Heart left ventricle (tissue), 13 donors: ENCODE results near the gene LAMC3.

ENCODE experiments used
- CTCF ChIP-seq, 12 donors: fragments of 200-600 bp; sonication (generic) in 4 of 12; IDR thresholded peaks; one replicate each; pipeline versions ENCODE4 v1.5.0 to v1.8.0; 2018 to 2022; ENCODE audit warnings: antibody characterized with exemption in 12 of 12, mild to moderate bottlenecking in 5 of 12
- POLR2A ChIP-seq, 2 donors: fragments of 450-650 bp; IDR thresholded peaks; one replicate each; pipeline ENCODE4 v1.6.1; 2017; ENCODE audit warnings: antibody characterized with exemption in 2 of 2, mild to moderate bottlenecking in 2 of 2, moderate library complexity in 2 of 2
- donor health status: ischemic (EF 13 %, LVEDD 7.1; RV severe dilation, severe dysfunction).
- donor health status: DM: no; HTN: yes; CAD: no.
- donor health status: DM: no; HTN: no; CAD: no.
- donor health status: ischemic (EF 25% LVEDD 6.9; RV normal size, moderate dysfunction).
- donor health status: ischemic (EF 25% LVEDD 5.7; RV mildly dilated, moderate dysfunction).
- donor health status: ischemic (EF 35%, LVEDD 5.7; RV mildly dilated, moderate dysfunction).
- donor health status: nonischemic (EF 11% LVEDD 7.7; RV severe dilation, severe dysfunction).
- donor health status: DM: yes; HTN: yes; CAD: no.
- donor health status: PGD.
- donor health status: ischemic (EF 29% LVEDD 5.4; RV normal size, mild dysfunction).
- donor health status: nonischemic (EF 23%, LVEDD 6.1; RV moderate dilation, normal function).

GRCh38 chr9:130987738-130988399 lies 21.1 kb upstream of the LAMC3 start:
- no peak for TF ChIP-seq POLR2A (IDR thresholded peaks at IDR 0.05)
- TF ChIP-seq CTCF (IDR thresholded peaks at IDR 0.05), result no peak
